CD4-positive, alpha-beta memory T cell (primary cell): Measurements from ENCODE around the gene MADCAM1. TPM values are rescaled to one million over a fixed set of nuclear protein-coding genes. Genes with fewer than 3 reads are reported as not detected.

Experiments
- CTCF ChIA-PET: fragments of 350-600 bp; sonication (Branson Sonifier 250); formaldehyde crosslinking; loops from one replicate; lab custom pipeline; 2021; ENCODE audit warnings: inconsistent platforms; ENCODE audit not compliant: partially characterized antibody; lab: Charles Lee
- POLR2A ChIA-PET: fragments of 350-600 bp; sonication (Branson Sonifier 250); formaldehyde crosslinking; loops from one replicate; lab custom pipeline; 2021; ENCODE audit not compliant: partially characterized antibody; lab: Charles Lee
- DNase-seq, 5 donors: peaks; one replicate each; pipeline versions ENCODE4 v3.0.0 to v3.0.0-alpha.2; 2020 to 2022; ENCODE audit warnings: mixed read lengths in 1 of 5
- H3K27ac ChIP-seq: one replicate; pipeline ENCODE4 v1.7.0; 2013; ENCODE audit warnings: low read depth, low read length
- H3K27me3 ChIP-seq: 2 replicates; pipeline ENCODE4 v1.7.0; 2013; ENCODE audit warnings: mild to moderate bottlenecking, low read length, moderate library complexity; ENCODE audit not compliant: insufficient read depth
- H3K36me3 ChIP-seq: 2 replicates; pipeline ENCODE4 v1.7.0; 2013; ENCODE audit warnings: mild to moderate bottlenecking, low read length, moderate library complexity; ENCODE audit not compliant: insufficient read depth
- H3K4me1 ChIP-seq: 2 replicates; pipeline ENCODE4 v1.7.0; 2013; ENCODE audit warnings: mild to moderate bottlenecking, low read length, moderate library complexity; ENCODE audit not compliant: insufficient read depth
- H3K4me3 ChIP-seq, 2 donors: one replicate each; pipeline ENCODE4 v1.7.0; 2013; ENCODE audit warnings: low read length in 2 of 2, mild to moderate bottlenecking in 1 of 2
- H3K9me3 ChIP-seq, 2 donors: one replicate each; pipeline ENCODE4 v1.7.0; 2013; ENCODE audit warnings: low read length in 2 of 2, control low read depth in 1 of 2; ENCODE audit not compliant: control insufficient read depth in 1 of 2
- H3K27ac Mint-ChIP-seq, 7 donors: one replicate each; pipeline ENCODE4 v1.8.0; 2020 to 2021; ENCODE audit warnings: mixed read lengths in 7 of 7, mild to moderate bottlenecking in 6 of 7, inconsistent platforms in 3 of 7, moderate library complexity in 3 of 7
- H3K27me3 Mint-ChIP-seq, 2 donors: one replicate each; pipeline ENCODE4 v1.8.0; 2020 to 2021; ENCODE audit warnings: mixed read lengths in 2 of 2
- H3K36me3 Mint-ChIP-seq, 2 donors: one replicate each; pipeline ENCODE4 v1.8.0; 2020 to 2021; ENCODE audit warnings: mixed read lengths in 2 of 2, inconsistent platforms in 1 of 2, mild to moderate bottlenecking in 1 of 2
- H3K4me1 Mint-ChIP-seq, 4 donors: one replicate each; pipeline ENCODE4 v1.8.0; 2020 to 2021; ENCODE audit warnings: mixed read lengths in 4 of 4, mild to moderate bottlenecking in 1 of 4
- H3K4me3 Mint-ChIP-seq, 8 donors: one replicate each; pipeline ENCODE4 v1.8.0; 2020 to 2021; ENCODE audit warnings: mixed read lengths in 8 of 8, mild to moderate bottlenecking in 7 of 8, moderate library complexity in 6 of 8, inconsistent platforms in 3 of 8
- H3K9me3 Mint-ChIP-seq, 8 donors: one replicate each; pipeline ENCODE4 v1.8.0; 2020 to 2021; ENCODE audit warnings: mixed read lengths in 8 of 8, mild to moderate bottlenecking in 5 of 8, inconsistent platforms in 3 of 8, moderate library complexity in 1 of 8
- intact Hi-C: fragments of 100-400 bp; cut with micrococcal nuclease; formaldehyde crosslinking; loops from one replicate; pipeline ENCODE4 v1.15.1; 2023
- polyA plus RNA-seq, 2 donors: library from polyadenylated mRNA; unstranded; fragments of 300-500 nt; fragmentation: Illumina TruSeq; gene quantifications; one replicate each; pipeline ENCODE4 v1.2.3, GENCODE V29; 2021
- total RNA-seq, 2 experiments: library from RNA; stranded (reverse); gene quantifications; one replicate each; pipeline ENCODE4 v1.2.3, GENCODE V29; 2021

MADCAM1 gene
- total and polyA plus RNA-seq, 4 experiments from 2014 or later, result 0.11 to 1.9 (median 0.88) TPM

- Histone ChIP-seq H3K27ac (peak overlapping the region; percentile 81), H3K36me3 (peaks cover 9% of the 10 kb centered on the region), H3K27me3 (no peaks in the 10 kb centered on the region), H3K4me3 (peak overlapping the region in 1 of 2 donors; percentile 61), H3K4me1 (peaks cover 27% of the 10 kb centered on the region), H3K9me3 (no peaks in the 10 kb centered on the region)
- peaks cover 0 to 4% of the 10 kb centered on the region in 2 donors for H3K36me3 Mint-ChIP-seq
- peak overlapping the region; percentile 79 to 87 (median 84) for H3K4me3 Mint-ChIP-seq
- DNase-seq, result peak; percentile 79 to 98 (median 92)
- peak overlapping the region; percentile 58 to 93 (median 88) for H3K27ac Mint-ChIP-seq
- H3K9me3 Mint-ChIP-seq, result no peaks in the 10 kb centered on the region
- peaks cover 0 to 3% of the 10 kb centered on the region in 2 donors for H3K27me3 Mint-ChIP-seq
- ChIA-PET POLR2A (interaction anchor here (0.9 to 6.5 kb wide), 15 partner anchors 8 to 150 kb away, joined by 3 to 111 read pairs (median 5); partner anchors contain the start of genes BSG, GZMM, RNF126 and TPGS1), CTCF (interaction anchor here (1.0 to 5.7 kb wide), 6 partner anchors 10 to 40 kb away, joined by 4 to 48 read pairs (median 7); partner anchors contain the start of gene TPGS1)
- intact Hi-C loops, result loop anchor here (1.0 to 5.0 kb wide), 4 partner anchors 12 to 81 kb away; partner anchors contain the start of genes BSG and TPGS1
- peaks cover 6 to 24% (median 10%) of the 10 kb centered on the region in 4 donors for H3K4me1 Mint-ChIP-seq
Measured at GRCh38 chr19:531009-531752, 34.9 kb downstream of the MADCAM1 start.

DNA sequence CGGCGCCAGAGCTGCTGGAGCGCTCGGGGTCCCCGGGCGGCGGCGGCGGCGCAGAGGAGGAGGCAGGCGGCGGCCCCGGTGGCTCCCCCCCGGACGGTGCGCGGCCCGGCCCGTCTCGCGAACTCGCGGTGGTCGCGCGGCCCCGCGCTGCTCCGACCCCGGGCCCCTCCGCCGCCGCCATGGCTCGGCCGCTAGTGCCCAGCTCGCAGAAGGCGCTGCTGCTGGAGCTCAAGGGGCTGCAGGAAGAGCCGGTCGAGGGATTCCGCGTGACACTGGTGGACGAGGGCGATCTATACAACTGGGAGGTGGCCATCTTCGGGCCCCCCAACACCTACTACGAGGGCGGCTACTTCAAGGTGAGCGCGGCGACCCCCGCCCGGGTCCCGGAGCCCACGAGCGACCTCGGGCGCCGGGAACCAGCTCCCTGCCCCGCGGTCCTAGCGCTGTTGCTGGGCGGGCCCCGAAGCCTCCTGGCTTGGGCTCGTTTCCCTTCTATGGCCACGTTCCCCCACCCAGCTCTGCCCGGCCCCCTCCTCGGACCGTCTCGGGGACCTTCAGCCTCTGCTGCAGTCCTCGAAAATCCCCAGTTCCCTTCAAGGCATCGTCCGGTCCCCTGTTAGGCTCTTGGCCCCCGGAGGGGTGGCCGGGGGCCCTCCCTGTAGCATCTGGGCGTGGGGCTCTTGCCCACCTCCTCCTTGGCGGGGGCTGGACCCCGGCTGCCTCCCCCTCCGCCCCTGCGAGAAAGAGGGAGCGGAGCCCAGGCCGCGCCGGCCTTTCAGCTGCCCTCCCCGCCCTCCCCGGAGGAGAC is 35.7 kb downstream of the MADCAM1 start, which contains the start of gene CDC34:
TSS of gene CDC34 (plus strand) at position 8 of the 808 bp plus-strand sequence. CDS start at position 180, 172 bp downstream.
- POLR2A ChIA-PET, result interaction anchor here (1.0 to 6.5 kb wide), 12 partner anchors 11 to 149 kb away, joined by 3 to 111 read pairs (median 6); partner anchors contain the start of genes BSG, GZMM and TPGS1
- CTCF ChIA-PET, result interaction anchor here (0.6 to 5.7 kb wide), 8 partner anchors 10 to 56 kb away, joined by 3 to 48 read pairs (median 4); partner anchors contain the start of gene TPGS1
- no peak for DNase-seq

DNA sequence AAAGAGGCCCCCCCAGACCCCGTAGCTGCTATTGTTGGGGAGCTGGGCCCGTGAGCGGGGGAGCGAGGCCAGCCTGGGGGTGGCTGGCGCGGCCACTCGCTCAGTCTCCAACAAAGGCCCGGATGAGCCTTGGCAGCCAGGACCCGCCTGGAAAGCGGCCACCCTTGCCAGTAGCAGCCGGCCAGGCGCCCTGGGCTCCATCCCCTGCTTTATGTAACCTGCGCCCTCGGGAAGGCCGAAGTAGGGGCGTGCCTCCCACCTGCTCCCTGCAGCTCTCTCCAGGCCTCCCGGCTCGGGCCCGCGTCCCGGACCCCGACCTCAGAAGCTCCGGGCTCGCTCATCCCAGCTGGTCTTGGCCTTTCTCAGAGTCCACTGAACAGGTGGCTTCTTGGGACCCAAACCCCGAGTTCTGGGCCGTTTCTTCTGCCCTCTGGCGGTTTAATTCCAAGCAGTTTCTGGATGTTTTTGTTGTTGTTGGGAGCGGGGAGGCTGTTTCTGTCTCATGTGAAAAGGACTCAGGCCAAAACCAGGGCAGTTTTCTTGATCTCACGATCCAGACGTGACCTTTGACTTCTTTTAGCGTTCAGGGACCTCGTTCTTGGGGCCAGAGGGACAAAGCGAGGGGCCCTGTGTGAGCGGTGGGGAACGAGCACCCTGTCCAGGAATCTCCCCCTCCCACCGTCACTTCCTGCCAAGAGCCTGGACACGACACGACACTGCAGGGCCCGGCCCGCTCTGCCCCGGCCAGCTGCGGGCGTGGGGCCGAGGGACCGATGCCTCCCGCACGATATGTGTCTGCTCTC is 36.5 kb downstream of the MADCAM1 start:
- peak; percentile 40 to 58 (median 54) for DNase-seq
- H3K9me3 ChIP-seq, result no peaks in the 10 kb centered on the region
- peaks cover 27% of the 10 kb centered on the region for H3K4me1 ChIP-seq
- CTCF ChIA-PET, result interaction anchor here (0.6 to 5.7 kb wide), 8 partner anchors 9 to 57 kb away, joined by 3 to 48 read pairs (median 4); partner anchors contain the start of gene TPGS1
- peaks cover 6 to 24% (median 10%) of the 10 kb centered on the region in 4 donors for H3K4me1 Mint-ChIP-seq
- peak overlapping the region; percentile 66 to 81 for H3K4me3 ChIP-seq
- H3K36me3 ChIP-seq, result peaks cover 18% of the 10 kb centered on the region
- POLR2A ChIA-PET, result interaction anchor here (1.0 to 6.5 kb wide), 12 partner anchors 11 to 148 kb away, joined by 3 to 111 read pairs (median 6); partner anchors contain the start of genes BSG, GZMM and TPGS1
- H3K4me3 Mint-ChIP-seq, result peak overlapping the region; percentile 80 to 92 (median 88)
- H3K36me3 Mint-ChIP-seq, result peaks cover 0 to 4% of the 10 kb centered on the region in 2 donors
- H3K27me3 Mint-ChIP-seq, result no peaks in the 10 kb centered on the region
- intact Hi-C loops, result loop anchor here (5.0 kb wide), 1 partner anchor 80 kb away; no protein-coding TSS in a partner anchor
- peak overlapping the region; percentile 81 to 95 (median 90) for H3K27ac Mint-ChIP-seq
- peak overlapping the region; percentile 67 for H3K27ac ChIP-seq
- no peaks in the 10 kb centered on the region for H3K9me3 Mint-ChIP-seq
- H3K27me3 ChIP-seq, result no peaks in the 10 kb centered on the region

More for the DNA sequence above, 35.7 kb downstream of the MADCAM1 start, which contains the start of gene CDC34:
- H3K4me3 ChIP-seq, result peak within 1 kb of the TSS; percentile 66 to 81
- intact Hi-C loops, result loop anchor here (1.0 to 5.0 kb wide), 4 partner anchors 11 to 80 kb away; partner anchors contain the start of genes BSG and TPGS1
- no peaks in the 10 kb centered on the region for H3K27me3 ChIP-seq
- Mint-ChIP-seq H3K4me3 (peak within 1 kb of the TSS; percentile 84 to 92 (median 88)), H3K4me1 (peaks cover 6 to 24% (median 10%) of the 10 kb centered on the region in 4 donors), H3K27ac (peak within 1 kb of the TSS; percentile 62 to 95 (median 88)), H3K36me3 (peaks cover 0 to 4% of the 10 kb centered on the region in 2 donors), H3K9me3 (no peaks in the 10 kb centered on the region), H3K27me3 (no peaks in the 10 kb centered on the region)
- H3K4me1 ChIP-seq, result peaks cover 27% of the 10 kb centered on the region
- peaks cover 16% of the 10 kb centered on the region for H3K36me3 ChIP-seq
- H3K27ac ChIP-seq, result peak within 1 kb of the TSS; percentile 81
- H3K9me3 ChIP-seq, result no peaks in the 10 kb centered on the region

DNA sequence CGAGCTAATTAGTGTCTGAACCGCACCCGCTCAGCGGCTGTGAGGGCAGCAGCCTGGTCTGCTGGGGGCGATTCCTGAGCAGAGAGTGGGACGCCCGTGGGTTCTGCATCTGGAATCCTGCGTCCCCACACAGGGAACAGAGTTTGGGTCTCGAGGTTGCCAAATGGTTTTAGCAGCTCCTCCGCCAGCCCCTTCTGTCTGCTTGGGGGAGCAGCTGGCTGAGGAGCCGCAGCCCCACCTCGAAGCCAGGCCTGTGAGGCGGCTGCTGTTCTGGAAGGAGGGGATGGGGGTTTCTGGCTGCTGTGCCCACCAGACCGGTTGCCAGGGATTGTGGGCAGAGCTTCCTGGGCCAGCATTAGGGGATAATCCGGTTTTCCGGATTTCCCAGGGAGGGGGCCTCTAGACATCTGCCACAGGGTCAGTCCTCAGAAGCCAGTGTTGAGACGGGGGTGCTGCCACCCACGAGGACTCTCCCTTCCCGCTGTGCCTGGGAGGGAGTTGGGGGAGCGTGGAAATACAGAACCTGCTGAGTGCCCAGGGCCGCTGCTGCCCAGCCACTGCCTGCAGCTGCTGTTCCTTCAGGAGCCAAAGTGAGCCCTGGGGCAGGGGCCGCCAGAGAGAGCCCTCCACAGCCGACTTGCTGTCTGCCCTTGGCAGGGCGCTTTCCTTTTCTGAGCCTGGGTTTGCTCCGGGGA is 37.2 kb downstream of the MADCAM1 start:
- Mint-ChIP-seq H3K27ac (peak overlapping the region in 6 of 7 donors; percentile 22 to 82 (median 36)), H3K27me3 (no peaks in the 10 kb centered on the region), H3K4me3 (peak overlapping the region; percentile 20 to 92 (median 88)), H3K36me3 (peaks cover 7 to 11% of the 10 kb centered on the region in 2 donors), H3K9me3 (no peaks in the 10 kb centered on the region), H3K4me1 (peaks cover 8 to 24% (median 14%) of the 10 kb centered on the region in 4 donors)
- intact Hi-C loops, result loop anchor here (5.0 kb wide), 1 partner anchor 79 kb away; no protein-coding TSS in a partner anchor
- Histone ChIP-seq H3K4me3 (peak overlapping the region; percentile 66 to 81), H3K9me3 (no peaks in the 10 kb centered on the region), H3K27me3 (no peaks in the 10 kb centered on the region), H3K27ac (peak overlapping the region; percentile 67), H3K4me1 (peaks cover 27% of the 10 kb centered on the region), H3K36me3 (peaks cover 22% of the 10 kb centered on the region)
- no peak for DNase-seq
- ChIA-PET POLR2A (interaction anchor here (2.2 to 6.5 kb wide), 5 partner anchors 10 to 38 kb away, joined by 14 to 111 read pairs (median 40); partner anchors contain the start of genes BSG, GZMM and TPGS1), CTCF (interaction anchor here (0.9 to 5.7 kb wide), 4 partner anchors 11 to 28 kb away, joined by 3 to 48 read pairs (median 16); partner anchors contain the start of gene TPGS1)

- Mint-ChIP-seq H3K9me3 (no peaks in the 10 kb centered on the region), H3K4me3 (peak overlapping the region in 6 of 8 donors; percentile 20 to 88 (median 38)), H3K27ac (peak overlapping the region in 1 of 7 donors; percentile 46), H3K27me3 (no peaks in the 10 kb centered on the region), H3K36me3 (peaks cover 8 to 12% of the 10 kb centered on the region in 2 donors), H3K4me1 (peaks cover 8 to 24% (median 14%) of the 10 kb centered on the region in 4 donors)
- intact Hi-C loops, result loop anchor here (5.0 kb wide), 1 partner anchor 78 kb away; no protein-coding TSS in a partner anchor
- peaks cover 27% of the 10 kb centered on the region for H3K4me1 ChIP-seq
- ChIA-PET POLR2A (interaction anchor here (5.0 kb wide), 1 partner anchor 10 kb away, joined by 52 read pairs; the partner anchor contains the start of gene GZMM), CTCF (no interaction called here)
- no peak for DNase-seq
- H3K36me3 ChIP-seq, result peaks cover 26% of the 10 kb centered on the region
- no peaks in the 10 kb centered on the region for H3K9me3 ChIP-seq
- H3K4me3 ChIP-seq, result no peak overlapping the region
- H3K27me3 ChIP-seq, result no peaks in the 10 kb centered on the region
- H3K27ac ChIP-seq, result peak overlapping the region; percentile 67
Measured at GRCh38 chr19:534088-534487, 37.8 kb downstream of the MADCAM1 start.
